NT2/D1 (cell line): ENCODE measurements around the gene LRBA.

Experiments used
- YY1 ChIP-seq: IDR thresholded peaks from 2 replicates; pipeline ENCODE4 v1.6.1; 2011; ENCODE audit not compliant: insufficient read length, insufficient read depth
- ZNF274 ChIP-seq: IDR thresholded peaks from 2 replicates; pipeline ENCODE4 v1.6.1; 2011; ENCODE audit warnings: mild to moderate bottlenecking, low read depth, low read length

GRCh38 chr4:150264595-150265161 lies 750.4 kb downstream of the LRBA start:
- TF ChIP-seq YY1 (no peak), ZNF274 (no peak)
